ENCODE data around the gene UBA1.

DNA sequence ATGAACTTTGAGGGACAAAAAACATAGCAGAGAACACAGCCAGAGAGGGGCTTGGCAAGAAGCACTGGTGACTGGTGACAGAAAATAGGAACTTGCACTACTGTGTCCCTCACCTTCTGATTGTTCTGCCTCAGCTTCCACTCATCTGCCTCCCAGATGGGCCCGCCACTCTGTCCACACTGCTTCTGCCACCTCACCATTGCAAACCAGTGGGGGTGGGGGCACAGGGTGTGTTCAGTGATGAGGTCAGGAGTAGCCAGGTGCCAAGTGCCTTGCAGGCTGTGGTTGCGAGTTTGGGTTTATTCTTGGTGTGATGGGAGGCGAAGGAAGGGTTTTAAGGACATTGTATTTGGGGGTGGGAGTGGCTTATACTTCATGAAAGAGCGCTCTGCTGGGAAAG, 9.1 kb upstream of the UBA1 start:
- TF ChIP-seq CTCF (IDR thresholded peaks at IDR 0.05; ENCODE audit: insufficient read depth, low read depth, low read length) (no peak), EZH2 (IDR thresholded peaks at IDR 0.05; ENCODE audit: insufficient read depth, low read length) (no peak)
